NCI-H82 treated with DMSO at 0.1 percent for 48 hours (cell line): ENCODE data around the gene SRSF11.
"Not testable (repeated sequence)": the region's sequence is repeated elsewhere in the genome, so short reads cannot be mapped to it uniquely, and the experiment has no call there.

Source experiments
- DNase-seq: peaks from one replicate; lab custom pipeline; 2025; ENCODE audit not compliant: unreplicated experiment; lab: John Stamatoyannopoulos, UW

SRSF11 gene, protein sequence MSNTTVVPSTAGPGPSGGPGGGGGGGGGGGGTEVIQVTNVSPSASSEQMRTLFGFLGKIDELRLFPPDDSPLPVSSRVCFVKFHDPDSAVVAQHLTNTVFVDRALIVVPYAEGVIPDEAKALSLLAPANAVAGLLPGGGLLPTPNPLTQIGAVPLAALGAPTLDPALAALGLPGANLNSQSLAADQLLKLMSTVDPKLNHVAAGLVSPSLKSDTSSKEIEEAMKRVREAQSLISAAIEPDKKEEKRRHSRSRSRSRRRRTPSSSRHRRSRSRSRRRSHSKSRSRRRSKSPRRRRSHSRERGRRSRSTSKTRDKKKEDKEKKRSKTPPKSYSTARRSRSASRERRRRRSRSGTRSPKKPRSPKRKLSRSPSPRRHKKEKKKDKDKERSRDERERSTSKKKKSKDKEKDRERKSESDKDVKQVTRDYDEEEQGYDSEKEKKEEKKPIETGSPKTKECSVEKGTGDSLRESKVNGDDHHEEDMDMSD

GRCh38 chr1:70221238-70222121, at the start of gene SRSF11:
Gene SRSF11, plus strand, starts transcription at chr1:70221380. Its CDS starts 257 bp downstream, at chr1:70221637.
- DNase-seq: peak; percentile 78

DNA sequence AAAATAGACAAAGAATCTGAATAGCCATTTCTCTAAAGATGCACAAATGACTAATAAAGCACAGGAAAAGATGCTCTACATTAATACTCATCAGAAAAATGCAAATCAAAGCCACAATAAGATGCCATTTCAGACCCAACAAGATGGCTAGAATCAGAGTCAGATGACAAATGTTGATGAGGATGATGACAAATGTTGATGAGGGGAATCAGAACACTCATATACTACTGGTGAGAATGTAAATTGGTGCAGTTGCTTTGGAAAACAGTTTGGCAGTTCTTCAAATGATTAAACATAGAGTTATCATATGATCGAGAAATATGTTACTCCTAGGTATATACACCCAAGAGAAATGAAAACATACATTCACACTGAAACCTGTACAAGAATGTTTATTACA, 49.7 kb upstream of the SRSF11 start:
- no peak for DNase-seq

DNA sequence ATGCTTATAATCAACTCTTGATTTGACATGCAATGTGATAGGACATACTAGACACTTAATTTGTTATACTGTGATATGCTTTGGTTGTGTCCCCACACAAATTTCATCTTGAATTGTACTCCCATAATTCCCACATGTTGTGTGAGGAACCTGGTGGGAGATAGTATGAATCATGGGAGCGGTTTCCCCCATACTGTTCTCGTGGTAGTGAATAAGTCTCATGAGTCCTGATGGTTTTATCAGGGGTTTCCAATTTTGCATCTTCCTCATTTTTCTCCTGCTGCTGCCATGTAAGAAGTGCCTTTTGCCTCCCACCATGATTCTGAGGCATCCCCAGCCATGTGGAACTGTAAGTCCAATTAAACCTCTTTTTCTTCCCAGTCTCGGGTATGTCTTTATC, 36.0 kb upstream of the SRSF11 start:
- not testable (repeated sequence) for DNase-seq

- DNase-seq: no peak
These were observed 32.7 kb upstream of the SRSF11 start for GRCh38 chr1:70188522-70188921.

GRCh38 chr1:70190180-70190579, 31.0 kb upstream of the SRSF11 start:
- DNase-seq: no peak

DNA sequence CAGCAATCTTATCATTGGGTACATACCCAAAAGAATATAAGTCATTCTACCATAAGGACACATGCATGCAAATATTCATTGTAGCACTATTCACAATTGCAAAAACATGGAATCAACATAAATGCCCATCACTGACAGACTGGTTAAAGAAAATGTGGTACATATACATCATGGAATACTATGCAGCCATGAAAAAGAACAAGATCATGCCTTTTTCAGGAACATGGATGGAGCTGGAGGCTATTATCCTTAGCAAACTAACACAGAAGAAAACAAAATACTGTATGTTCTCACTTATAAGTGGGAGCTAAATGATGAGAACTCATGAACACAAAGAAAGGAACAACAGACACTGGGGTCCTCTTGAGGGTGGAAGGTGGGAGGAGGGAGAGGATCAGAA, 28.7 kb upstream of the SRSF11 start:
- DNase-seq: not testable (repeated sequence)

- DNase-seq: no peak
These were observed 26.6 kb upstream of the SRSF11 start for GRCh38 chr1:70194601-70195000.

GRCh38 chr1:70195342-70195741, 25.8 kb upstream of the SRSF11 start:
- DNase-seq: no peak

DNA sequence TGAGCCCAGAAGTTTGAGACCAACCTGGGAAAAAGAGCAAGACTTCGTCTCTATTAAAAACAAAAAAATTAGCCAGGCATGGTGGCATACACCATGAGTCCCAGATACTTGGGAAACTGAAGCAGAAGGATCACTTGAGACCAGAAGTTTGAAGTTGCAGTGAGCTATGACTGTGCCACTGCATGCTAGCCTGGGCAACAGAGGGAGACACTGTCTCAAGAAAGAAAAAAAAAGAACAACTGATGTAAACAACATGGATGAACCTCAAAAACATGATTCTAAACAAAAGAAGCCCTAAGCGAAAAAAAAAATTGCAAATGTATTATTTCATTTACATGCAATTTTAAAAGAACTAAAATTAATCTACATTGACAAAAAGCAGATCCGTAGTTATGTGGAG, 24.8 kb upstream of the SRSF11 start:
- no peak for DNase-seq

DNA sequence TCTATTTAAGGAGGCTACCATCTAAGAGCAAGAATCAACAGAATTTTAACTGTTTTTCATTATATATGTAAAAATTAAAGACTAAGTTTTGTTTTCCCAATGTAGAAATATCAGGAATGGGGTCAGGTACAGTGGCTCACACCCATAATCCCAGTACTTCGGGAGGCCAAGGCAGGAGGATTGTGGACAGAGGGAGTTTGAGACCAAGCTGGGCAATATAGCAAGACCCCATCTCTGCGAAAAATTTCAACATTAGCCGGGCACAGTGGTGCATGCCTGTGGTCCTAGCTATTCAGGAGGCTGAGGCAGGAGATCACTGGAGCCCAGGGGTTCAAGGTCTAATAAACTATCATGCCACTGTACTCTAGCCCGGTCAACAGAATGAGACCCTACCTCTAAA, 21.1 kb upstream of the SRSF11 start:
- no peak for DNase-seq

- DNase-seq: no peak
These were observed 18.9 kb upstream of the SRSF11 start for GRCh38 chr1:70202173-70202758.

DNA sequence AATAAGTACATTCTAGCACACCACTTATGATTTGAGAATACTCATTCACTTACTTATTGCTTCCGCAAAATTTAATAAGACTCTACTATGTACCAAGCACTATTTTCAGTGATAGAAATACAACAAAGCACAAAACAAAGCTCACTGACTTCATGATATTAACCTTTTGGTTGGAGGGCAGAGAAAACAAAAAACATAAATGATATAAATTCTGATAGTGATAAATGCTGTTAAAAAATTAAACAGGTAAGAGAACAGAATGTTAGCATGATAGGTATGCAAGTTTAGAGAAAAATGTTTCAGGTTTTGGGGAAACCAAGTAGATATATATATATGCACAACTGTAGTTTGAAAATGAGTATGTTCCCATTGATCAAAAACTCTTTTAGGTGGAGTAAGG, 17.0 kb upstream of the SRSF11 start:
- no peak for DNase-seq

- DNase-seq: no peak
These were observed 16.6 kb upstream of the SRSF11 start for GRCh38 chr1:70204600-70204999.

DNA sequence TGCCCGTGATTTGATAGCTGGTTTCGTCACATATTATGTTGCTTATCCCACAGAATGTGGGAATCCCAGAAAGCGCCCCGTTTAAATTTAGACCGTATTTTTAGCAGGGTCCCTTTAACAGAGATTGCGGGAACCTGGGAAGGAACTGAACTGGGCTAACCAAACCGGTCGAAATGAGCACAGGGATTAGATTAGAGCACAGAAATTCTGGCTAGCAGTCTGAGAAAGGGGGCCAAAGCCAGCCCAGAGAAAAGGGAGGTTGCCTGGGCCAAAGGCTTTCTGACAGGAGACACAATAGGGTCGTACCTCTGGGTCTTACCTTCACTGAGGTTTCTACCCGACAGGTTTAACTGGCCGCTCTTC, 16.1 kb upstream of the SRSF11 start:
- DNase-seq: no peak

- peak; percentile 82 for DNase-seq
These were observed 15.6 kb upstream of the SRSF11 start, which contains the start of gene LRRC40 for GRCh38 chr1:70205434-70206118. Gene LRRC40, minus strand, starts transcription at chr1:70205579. Its CDS starts 39 bp downstream, at chr1:70205540.

GRCh38 chr1:70206833-70207232, 14.3 kb upstream of the SRSF11 start:
- not testable (repeated sequence) for DNase-seq

- no peak for DNase-seq
These were observed 13.7 kb upstream of the SRSF11 start for GRCh38 chr1:70207492-70207891.

GRCh38 chr1:70208292-70208691, 12.9 kb upstream of the SRSF11 start:
- DNase-seq: no peak

DNA sequence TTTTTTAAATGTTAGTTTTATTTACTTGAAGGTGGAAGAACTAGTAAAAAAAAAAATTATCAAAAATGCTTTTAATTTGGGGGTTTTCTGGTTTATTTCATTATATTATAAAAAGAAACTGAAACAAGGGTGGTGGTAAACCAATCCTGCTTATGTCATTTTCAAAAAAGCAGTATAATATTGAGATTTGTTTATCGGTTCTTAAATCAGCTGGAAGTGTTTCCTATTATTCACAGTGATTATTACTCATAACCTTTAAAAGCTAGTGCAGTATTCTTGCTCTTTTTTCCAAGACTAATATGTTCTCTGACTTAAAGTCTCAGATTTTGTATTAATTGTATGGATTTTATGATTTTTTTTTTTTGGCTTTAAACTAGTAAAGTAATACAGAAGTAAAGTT, 10.4 kb upstream of the SRSF11 start:
- no peak for DNase-seq

- no peak for DNase-seq
These were observed 9.6 kb upstream of the SRSF11 start for GRCh38 chr1:70211541-70211940.

DNA sequence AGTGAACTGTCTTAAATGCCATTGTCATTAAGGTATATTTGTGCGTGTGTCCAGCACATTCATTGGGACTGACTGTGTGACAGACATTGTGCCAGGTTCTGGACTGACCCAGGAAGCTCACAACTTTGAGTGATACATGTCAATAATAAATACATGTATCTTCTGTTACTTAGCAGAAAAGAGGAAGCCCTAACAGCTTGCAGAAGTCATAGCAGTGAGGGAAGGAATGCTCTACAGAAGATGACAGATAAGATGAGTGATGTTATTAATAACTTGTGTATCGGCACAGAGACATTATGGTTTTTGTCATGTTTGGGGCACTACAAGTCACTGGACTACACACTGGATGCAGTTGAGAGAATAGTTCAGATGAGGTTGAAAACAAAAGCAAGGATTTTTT, 1.2 kb upstream of the SRSF11 start:
- no peak for DNase-seq
